ENCODE results near the gene CHRND. TPM values are rescaled to one million over a fixed set of nuclear protein-coding genes. Genes with fewer than 3 reads are reported as not detected.

The CHRND gene
- total and polyA plus RNA-seq, 2 of the 8 experiments (the other 6 are each of a cell fraction or from before 2014, with no cell fraction given): 0.24 TPM; not detected in 1

- TF ChIP-seq ATF3 (IDR thresholded peaks at IDR 0.05; ENCODE audit: insufficient read depth, low read depth, low read length) (no peak), SP4 (IDR thresholded peaks at IDR 0.05; ENCODE audit: low read length) (no peak), EP300 (IDR thresholded peaks at IDR 0.05; ENCODE audit: borderline replicate concordance in 1 of 2, low read depth in 2 of 2, low read length in 2 of 2) (no peak), MAX (IDR thresholded peaks at IDR 0.05) (no peak), HDAC6 (IDR thresholded peaks at IDR 0.05; ENCODE audit: low read depth, low read length) (no peak), NRF1 (IDR thresholded peaks at IDR 0.05; ENCODE audit: low read depth, low read length) (no peak), SIX5 (IDR thresholded peaks at IDR 0.05; ENCODE audit: low read depth, low read length) (no peak), EGR1 (IDR thresholded peaks at IDR 0.05; ENCODE audit: borderline replicate concordance, low read depth, low read length) (no peak), KDM5A (IDR thresholded peaks at IDR 0.05; ENCODE audit: low read length) (no peak)
Observed at GRCh38 chr2:232535761-232536530, 10.0 kb downstream of the CHRND start (continued).
